Measurements from ENCODE around the gene IRF3.

Gene IRF3

GRCh38 chr19:49667473-49667872 is 1.8 kb upstream of the IRF3 start:
- DNase-seq: no peak

DNA sequence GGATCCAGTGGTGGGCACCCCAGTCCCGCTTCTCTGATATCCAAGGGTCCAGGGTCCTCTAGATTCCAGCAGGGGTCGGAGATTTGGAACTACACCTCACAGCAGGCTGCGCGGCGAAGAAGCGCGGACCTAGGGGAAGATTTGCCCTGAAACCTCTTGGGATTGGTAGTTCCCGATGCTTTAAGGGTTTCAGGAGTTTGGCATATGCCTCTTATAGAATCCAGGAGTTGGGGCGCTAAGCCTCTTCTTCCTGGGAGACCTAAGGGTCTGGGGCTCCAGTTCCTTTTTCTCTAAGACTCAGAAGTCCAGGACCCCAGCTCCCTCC is 425 bp upstream of the IRF3 start:
- DNase-seq: no peak

GRCh38 chr19:49665036-49665350 is 664 bp downstream of the IRF3 start:
- no peak for DNase-seq

GRCh38 chr19:49664171-49665035 is 1.3 kb downstream of the IRF3 start:
- DNase-seq: peak; percentile 87

GRCh38 chr19:49663224-49663623 is 2.4 kb downstream of the IRF3 start:
- no peak for DNase-seq

DNA sequence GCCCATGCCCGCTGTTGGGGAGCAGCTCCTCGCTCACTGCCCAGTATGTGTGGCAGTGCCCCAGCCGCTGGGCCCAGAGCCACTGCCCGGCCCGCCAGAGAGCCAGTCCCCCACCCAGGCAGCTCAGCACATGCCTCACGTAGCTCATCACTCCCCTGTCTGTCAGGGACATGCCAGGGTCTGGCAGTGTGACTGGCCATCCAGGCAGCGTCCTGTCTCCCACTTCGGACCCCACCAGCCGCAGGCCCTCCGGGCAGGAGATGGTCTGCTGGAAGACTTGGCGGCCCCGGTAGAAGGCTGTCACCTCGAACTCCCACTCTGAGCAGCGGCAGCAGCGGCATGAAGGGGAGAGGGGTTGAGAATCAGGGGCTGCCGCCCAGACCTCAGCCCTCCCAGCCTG is 3.6 kb downstream of the IRF3 start:
- no peak for DNase-seq

DNA sequence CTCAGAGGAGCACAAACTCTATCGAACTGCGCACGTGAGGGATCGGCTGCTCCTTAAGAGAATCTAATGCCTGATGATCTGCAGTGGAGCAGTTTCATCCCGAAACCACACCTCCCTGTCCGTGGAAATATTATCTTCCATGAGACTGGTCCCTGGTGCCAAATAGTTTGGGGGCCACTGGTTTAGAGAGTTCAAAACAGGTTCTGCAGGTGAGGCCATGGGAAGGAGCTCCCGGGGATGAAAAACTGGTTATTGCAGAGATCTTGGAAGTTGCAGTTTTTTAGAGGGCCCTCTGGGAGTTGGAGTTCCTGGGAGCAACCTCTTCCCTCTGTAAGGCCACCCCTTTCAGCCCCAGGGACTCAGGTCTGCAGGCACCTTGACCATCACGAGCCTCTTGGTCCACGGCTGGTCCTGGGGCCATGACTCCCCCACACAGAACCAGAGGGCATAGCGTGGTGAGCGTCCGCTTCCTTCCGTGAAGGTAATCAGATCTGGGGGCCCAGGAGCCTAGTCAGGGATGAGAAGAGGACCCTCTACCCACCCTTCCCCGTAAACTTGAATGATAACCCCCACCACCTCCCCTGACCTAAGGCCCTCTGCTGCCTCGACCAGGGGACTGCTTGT is 5.2 kb downstream of the IRF3 start:
- no peak for DNase-seq

- no peak for DNase-seq
Observed at GRCh38 chr19:49658566-49659442, 6.9 kb downstream of the IRF3 start.

GRCh38 chr19:49658139-49658517 is 7.5 kb downstream of the IRF3 start:
- no peak for DNase-seq

- no peak for DNase-seq
Observed at GRCh38 chr19:49657493-49658138, 8.0 kb downstream of the IRF3 start.

DNA sequence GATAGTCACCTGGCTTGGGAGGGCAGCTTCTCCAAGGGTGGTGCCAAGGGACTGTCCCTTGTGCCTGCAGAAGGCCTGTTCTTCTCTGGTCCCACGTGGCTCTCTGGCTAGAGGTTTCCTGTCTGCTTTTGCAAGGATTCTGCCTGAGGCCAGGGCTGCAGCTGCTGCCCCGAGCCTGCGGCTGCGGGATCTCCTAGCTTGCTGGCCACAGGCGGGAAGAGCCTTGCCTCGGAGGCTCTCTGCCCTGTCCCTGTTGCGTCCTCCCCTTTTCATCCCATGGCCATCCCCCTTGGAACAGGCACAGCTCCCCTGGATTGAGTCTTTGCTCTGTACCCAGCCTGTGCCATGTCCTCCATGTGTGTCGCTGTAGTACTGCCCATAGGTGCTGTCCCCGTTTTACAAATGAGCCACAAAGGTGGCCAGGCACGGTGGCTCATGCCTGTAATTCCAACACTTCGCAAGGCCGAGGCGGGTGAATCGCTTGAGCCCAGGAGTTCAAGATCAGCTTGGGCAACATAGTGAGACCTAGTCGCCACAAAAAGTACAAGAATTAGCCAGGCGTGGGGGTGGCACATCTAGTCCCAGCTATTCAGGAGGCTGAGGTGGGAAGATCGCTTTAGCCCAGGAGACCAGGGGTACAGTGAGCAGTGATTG is 9.1 kb downstream of the IRF3 start:
- DNase-seq: no peak

DNA sequence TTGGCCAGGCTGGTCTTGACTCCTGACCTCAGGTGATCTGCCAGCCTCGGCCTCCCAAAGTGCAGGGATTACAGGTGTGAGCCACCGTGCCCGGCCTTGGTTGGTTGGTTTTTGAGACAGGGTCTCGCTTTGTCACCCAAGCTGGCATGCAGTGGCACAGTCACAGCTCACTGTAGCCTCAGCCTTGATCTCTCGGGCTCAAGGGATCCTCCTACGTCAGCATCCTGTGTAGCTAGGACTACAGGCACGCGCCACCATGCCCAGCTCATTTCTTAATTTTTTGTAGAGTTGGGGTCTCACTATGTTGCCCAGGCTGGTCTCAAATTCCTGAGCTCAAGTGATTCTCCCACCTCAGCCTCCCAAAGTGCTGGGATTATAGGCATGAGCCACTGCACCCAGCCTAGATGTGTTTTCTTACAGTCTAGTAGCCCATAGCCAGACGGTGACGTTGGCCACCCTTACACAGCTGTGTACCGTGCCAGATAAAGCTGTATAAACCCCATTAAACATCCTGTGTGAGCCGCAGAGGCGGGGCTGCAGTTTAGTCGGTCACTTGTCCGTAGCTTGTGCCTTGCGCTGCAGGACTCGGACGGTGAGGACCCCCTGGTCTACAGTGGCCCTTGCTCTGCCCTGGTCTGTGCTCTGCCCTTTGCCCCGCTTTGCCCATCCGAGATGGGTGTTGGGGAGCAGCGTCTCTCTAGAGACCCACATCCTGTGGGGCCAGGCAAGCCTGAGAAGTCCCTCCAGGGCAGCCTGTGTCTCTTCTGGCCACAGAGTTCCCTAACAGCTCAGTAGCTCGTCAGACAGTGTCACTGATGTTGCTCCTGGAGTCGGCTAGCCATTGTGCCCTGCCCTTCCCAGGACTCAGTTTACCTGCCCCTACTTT is 9.8 kb downstream of the IRF3 start:
- no peak for DNase-seq

GRCh38 chr19:49654581-49654980 is 11.1 kb downstream of the IRF3 start:
- DNase-seq: no peak

DNA sequence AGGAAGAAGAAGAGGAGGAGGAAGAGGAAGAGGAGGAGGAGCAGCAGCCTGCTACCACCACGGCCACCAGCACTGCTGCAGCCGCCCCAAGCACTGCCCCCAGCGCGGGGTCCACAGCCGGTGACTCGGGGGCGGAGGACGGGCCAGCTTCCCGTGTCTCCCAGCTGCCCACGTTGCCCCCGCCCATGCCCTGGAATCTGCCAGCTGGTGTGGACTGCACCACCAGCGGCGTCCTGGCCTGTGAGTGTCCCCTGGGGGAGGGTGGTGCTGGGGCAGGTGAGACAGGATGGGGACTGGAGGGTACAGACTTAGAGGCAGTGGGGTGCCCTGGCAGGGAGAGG is 12.2 kb downstream of the IRF3 start:
- no peak for DNase-seq

- DNase-seq: no peak
Observed at GRCh38 chr19:49652551-49653465, 12.8 kb downstream of the IRF3 start.

DNA sequence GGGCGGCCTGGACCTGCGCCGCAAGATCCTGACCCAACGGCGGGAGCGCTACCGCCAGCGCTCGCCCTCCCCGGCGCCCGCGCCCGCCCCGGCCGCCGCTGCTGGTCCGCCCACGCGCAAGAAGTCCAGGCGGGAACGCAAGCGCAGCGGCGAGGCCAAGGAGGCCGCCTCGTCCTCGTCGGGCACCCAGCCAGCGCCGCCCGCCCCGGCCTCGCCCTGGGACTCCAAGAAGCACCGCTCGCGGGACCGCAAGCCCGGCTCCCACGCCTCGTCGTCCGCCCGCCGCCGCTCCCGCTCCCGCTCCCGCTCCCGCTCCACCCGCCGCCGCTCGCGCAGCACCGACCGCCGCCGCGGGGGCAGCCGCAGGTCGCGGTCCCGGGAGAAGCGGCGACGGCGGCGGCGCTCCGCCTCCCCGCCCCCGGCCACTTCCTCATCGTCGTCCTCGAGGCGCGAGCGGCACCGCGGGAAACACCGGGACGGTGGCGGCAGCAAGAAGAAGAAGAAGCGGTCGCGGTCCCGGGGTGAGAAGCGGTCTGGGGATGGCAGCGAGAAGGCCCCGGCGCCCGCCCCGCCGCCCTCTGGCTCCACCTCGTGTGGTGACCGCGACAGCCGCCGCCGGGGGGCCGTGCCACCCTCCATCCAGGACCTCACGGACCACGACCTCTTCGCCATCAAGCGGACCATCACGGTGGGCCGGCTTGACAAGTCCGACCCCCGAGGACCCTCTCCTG is 13.7 kb downstream of the IRF3 start:
- no peak for DNase-seq

DNA sequence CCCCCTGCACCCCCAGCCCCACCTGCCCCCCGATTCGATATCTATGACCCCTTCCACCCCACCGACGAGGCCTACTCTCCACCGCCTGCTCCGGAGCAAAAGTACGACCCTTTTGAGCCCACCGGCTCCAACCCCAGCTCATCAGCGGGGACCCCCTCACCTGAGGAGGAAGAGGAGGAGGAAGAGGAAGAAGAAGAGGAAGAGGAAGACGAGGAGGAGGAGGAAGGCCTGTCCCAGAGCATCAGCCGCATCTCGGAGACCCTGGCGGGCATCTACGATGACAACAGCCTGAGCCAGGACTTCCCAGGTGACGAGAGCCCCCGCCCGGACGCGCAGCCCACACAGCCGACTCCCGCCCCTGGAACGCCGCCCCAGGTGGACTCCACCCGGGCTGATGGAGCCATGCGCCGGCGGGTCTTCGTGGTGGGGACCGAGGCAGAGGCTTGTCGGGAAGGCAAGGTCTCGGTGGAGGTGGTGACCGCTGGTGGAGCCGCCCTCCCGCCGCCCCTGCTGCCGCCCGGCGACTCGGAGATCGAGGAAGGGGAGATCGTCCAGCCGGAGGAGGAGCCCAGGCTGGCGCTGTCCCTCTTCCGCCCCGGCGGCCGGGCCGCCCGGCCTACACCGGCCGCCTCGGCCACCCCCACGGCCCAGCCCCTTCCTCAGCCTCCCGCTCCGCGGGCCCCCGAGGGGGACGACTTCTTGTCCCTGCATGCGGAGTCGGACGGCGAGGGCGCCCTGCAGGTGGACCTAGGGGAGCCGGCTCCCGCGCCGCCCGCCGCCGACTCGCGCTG is 14.4 kb downstream of the IRF3 start:
- DNase-seq: no peak

DNA sequence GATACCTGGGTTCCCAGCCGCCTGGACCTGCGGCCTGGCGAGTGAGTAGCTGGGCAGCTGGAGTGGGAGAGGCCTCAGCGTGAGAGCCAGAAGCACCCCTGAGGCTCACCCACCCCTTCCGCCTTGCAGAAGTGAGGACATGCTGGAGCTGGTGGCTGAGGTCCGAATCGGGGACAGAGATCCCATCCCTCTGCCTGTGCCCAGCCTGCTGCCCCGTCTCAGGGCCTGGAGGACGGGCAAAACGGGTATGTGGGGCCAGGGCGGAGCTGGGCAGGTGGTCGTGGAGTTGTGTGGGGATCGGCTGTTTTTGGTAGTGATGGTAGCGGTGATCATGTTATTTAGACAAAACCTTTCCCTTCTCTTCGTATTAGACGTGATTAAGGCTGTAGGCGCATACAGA is 19.1 kb downstream of the IRF3 start:
- DNase-seq: no peak

DNA sequence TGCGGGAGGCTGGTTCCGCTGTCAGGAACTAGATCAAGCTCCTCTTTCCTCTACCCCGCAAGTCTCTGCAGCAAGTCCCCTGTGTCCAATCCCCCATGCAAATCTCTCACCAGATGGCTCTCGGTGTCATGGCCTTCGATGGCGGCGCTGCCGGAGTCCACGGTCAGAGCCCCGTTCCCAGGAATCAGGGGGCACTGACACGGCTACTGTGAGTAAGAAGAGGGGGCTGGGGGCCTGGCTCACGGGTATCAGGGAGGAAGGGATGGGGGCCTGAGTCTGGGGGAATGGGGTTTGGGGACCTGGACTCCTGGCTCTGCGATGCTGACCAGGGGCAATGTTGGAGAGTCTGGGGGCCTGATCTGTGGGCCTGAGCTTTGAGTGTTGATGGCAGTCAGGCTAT is 19.7 kb downstream of the IRF3 start:
- DNase-seq: no peak

Data from NCI-H1105 (cell line).